Raji (cell line): Measurements from ENCODE around the gene CHRD.

ENCODE experiments used
- POLR2A ChIP-seq: IDR thresholded peaks from 2 replicates; pipeline ENCODE4 v1.6.1; 2011; ENCODE audit warnings: low read depth, low read length, control low read depth; ENCODE audit not compliant: insufficient read depth

CHRD gene

GRCh38 chr3:184343200-184343876, 36.5 kb upstream of the CHRD start:
- no peak for TF ChIP-seq POLR2A

- no peak for TF ChIP-seq POLR2A
Observed at GRCh38 chr3:184344579-184345316, 35.1 kb upstream of the CHRD start.

DNA sequence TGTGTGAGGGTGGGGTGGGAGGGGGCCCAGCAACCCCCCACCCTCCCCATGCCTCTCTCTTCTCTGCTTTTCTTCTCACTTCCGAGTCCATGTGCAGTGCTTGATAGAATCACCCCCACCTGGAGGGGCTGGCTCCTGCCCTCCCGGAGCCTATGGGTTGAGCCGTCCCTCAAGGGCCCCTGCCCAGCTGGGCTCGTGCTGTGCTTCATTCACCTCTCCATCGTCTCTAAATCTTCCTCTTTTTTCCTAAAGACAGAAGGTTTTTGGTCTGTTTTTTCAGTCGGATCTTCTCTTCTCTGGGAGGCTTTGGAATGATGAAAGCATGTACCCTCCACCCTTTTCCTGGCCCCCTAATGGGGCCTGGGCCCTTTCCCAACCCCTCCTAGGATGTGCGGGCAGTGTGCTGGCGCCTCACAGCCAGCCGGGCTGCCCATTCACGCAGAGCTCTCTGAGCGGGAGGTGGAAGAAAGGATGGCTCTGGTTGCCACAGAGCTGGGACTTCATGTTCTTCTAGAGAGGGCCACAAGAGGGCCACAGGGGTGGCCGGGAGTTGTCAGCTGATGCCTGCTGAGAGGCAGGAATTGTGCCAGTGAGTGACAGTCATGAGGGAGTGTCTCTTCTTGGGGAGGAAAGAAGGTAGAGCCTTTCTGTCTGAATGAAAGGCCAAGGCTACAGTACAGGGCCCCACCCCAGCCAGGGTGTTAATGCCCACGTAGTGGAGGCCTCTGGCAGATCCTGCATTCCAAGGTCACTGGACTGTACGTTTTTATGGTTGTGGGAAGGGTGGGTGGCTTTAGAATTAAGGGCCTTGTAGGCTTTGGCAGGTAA, 34.3 kb upstream of the CHRD start:
- TF ChIP-seq POLR2A: no peak

GRCh38 chr3:184346480-184347190, 33.2 kb upstream of the CHRD start:
- no peak for TF ChIP-seq POLR2A

DNA sequence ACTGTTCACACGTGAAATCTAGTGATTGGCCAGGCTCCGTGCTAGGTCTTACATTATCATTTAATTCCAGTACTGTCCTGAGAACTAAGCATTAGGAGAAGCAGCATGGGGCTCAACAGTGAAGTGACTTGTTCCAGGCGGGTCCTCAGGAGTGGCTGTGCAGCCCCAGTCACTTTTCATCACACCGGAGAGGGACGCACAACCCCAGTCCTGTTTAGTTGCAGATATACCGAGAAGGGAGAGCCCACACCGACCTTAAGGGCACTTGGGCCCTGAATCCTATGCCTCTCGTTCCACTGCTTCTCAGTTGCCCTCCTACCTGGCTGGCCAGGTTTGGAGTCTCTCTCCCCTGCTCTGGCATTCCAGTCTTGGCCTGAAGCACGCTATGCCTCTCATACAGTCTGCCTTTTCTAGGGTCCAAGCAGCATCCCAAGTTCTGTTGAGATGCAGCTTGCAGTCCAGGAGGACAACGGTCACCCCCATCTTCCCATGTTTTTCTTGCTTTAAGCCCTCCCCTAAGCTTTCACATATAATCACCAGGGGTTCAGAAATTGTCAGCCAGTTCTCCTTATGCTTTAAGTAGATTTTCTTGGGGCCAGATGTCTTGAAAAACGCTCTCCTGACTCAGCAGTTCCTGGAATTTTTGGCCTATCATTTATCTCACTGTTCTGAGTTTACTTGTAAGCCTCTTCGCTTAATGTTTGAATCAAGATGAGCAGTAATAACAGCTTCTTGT, 32.4 kb upstream of the CHRD start:
- TF ChIP-seq POLR2A: no peak

- TF ChIP-seq POLR2A: no peak
Observed at GRCh38 chr3:184348057-184348382, 31.8 kb upstream of the CHRD start.

GRCh38 chr3:184349563-184350470, 30.0 kb upstream of the CHRD start:
- TF ChIP-seq POLR2A: no peak

DNA sequence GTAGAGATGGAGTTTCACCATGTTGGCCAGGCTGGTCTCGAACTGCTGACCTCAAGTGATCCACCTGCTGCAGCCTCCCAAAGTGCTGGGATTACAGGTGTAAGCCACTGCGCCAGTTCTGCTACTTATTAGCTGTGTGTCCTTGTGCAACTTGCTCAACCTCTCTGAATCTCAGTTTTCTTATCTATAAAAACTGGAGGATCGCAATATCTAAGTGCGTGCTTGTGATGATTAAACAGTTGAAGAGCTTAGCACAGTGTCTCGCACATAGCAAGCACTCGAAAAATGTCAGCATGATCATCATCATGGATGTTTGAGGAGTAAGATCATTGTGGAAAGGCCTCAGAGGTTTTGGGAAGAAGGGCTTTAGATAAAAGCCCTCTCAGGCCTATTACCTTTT, 29.2 kb upstream of the CHRD start:
- no peak for TF ChIP-seq POLR2A

DNA sequence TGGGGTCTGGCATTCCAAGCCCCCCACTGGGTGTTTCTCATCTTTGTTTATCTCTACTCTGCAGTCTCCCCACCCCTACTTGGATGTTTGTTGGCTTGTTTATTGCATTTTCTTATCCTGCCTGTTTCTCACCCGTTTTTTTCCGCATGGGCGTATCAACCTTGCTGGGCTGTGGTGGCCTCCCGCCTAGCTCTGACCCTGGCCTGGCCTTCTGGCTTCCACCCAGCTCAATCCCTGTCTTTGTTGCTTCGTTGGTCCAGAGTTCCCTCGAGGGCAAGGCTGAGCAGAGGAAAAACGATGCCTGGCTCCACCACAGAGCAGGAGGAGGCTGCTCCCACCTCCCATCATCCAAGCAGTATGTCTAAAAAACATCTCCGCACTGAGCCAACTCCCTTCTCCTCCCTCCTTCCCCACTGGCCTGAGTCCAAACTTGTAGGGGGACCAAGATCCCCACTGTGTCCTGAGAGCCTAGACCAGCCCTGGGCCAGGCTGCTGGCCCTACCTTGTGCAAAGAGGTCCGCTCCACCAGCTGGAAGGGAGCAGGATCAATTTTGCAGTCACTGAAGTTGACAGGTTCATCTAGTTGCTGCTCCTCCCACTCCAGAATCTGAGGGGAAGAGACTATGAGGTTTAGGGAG, 28.2 kb upstream of the CHRD start:
- TF ChIP-seq POLR2A: no peak

GRCh38 chr3:184352149-184352785, 27.6 kb upstream of the CHRD start:
- TF ChIP-seq POLR2A: no peak

- no peak for TF ChIP-seq POLR2A
Observed at GRCh38 chr3:184352897-184353545, 26.8 kb upstream of the CHRD start.

DNA sequence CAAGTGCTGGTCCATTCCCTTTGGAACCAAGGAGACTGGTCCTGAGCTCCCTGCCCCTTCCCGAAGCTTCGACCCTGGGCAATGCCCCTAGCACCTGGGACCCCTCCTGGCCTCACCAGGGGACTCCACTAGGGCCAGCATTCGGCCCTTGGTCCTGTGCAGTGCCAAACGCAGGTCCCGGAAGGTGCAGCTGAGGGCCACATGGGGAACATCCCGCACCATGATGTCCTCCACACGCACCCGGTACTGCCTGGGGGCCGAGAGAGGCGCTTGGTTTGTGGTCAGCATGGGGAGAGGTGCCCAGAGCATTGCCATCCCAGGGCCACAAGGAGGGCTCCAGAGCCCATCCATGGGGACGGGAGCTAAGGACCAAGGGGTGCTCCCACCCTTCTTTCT, 26.3 kb upstream of the CHRD start:
- TF ChIP-seq POLR2A: no peak
